Hair follicular keratinocyte (primary cell): ENCODE measurements around the gene WFDC5. TPM values are rescaled to one million over a fixed set of nuclear protein-coding genes. Genes with fewer than 3 reads are reported as not detected.

Experiments
- total RNA-seq: library from RNA; depleted of rRNA; stranded (reverse); fragments of >200 nt; gene quantifications from 2 replicates; pipeline ENCODE4 v1.2.3, GENCODE V29; 2015

The WFDC5 gene
- 0.23 and 1.6 TPM in 2 replicates for total RNA-seq

GRCh38 chr20:45114465-45115385 lies at the start of gene WFDC5:
TSS of gene WFDC5 (minus strand) at chr20:45115174. CDS start at chr20:45115083, 91 bp downstream.

DNA sequence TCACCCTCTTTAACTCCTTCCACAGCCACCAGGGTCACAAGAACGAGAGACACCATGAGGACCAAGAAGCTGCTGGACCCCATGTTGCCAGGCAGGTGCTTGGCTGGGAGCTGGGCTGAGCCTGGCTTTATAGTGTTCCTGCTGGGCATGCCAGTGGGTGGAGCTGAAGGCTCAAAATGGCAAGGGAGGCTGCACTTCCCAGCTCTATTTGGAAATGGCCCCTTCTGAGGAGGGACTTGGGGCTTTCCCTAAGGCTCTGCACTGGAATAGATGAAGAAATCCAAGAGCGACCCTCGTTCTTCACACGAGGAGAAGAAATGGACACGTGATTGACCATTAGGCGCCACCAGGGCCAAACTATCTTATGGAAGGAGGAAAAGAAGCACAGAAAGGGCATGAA lies 9.4 kb upstream of the WFDC5 start, which contains the start of gene WFDC12:
WFDC12 (minus strand) TSS at position 101 of the 400 bp plus-strand sequence; CDS start at position 83, 18 bp downstream.

GRCh38 chr20:45100563-45101245 lies 14.3 kb downstream of the WFDC5 start, which contains the start of gene KCNS1:
TSS of gene KCNS1 (minus strand) at chr20:45101127. CDS start at chr20:45099236, 1,891 bp downstream.

Other genes starting within 250 kb of the WFDC5 start
- gene YWHAB, start 229.5 kb downstream of the WFDC5 start, total RNA-seq: 129 and 146 TPM in 2 replicates
- 4.7 and 6.8 TPM in 2 replicates for gene PABPC1L, start 205.1 kb downstream of the WFDC5 start, total RNA-seq
- gene TOMM34, start 154.8 kb downstream of the WFDC5 start, total RNA-seq: 53.4 and 54.5 TPM in 2 replicates
- 15.6 and 19.4 TPM in 2 replicates for gene STK4, start 148.7 kb downstream of the WFDC5 start, total RNA-seq
- gene KCNS1, start 14.0 kb downstream of the WFDC5 start, total RNA-seq: 0.91 and 1.7 TPM in 2 replicates
- gene WFDC12, start 9.3 kb upstream of the WFDC5 start, total RNA-seq: 0.70 TPM in 1 of 2 replicates, not detected in the other
- 11.0 and 25.5 TPM in 2 replicates for gene PI3, start 59.7 kb upstream of the WFDC5 start, total RNA-seq
- gene SEMG1, start 91.9 kb upstream of the WFDC5 start, total RNA-seq: not detected in 2 replicates
- not detected in 2 replicates for gene SEMG2, start 106.2 kb upstream of the WFDC5 start, total RNA-seq
- 13.8 and 27.3 TPM in 2 replicates for gene SLPI, start 139.4 kb upstream of the WFDC5 start, total RNA-seq
- not detected in 2 replicates for gene RBPJL, start 191.7 kb upstream of the WFDC5 start, total RNA-seq
- gene MATN4, start 193.1 kb upstream of the WFDC5 start, total RNA-seq: not detected in 2 replicates
- gene SDC4, start 233.2 kb upstream of the WFDC5 start, total RNA-seq: 162 and 261 TPM in 2 replicates
- gene SYS1, start 248.0 kb upstream of the WFDC5 start, total RNA-seq: 18.9 and 20.5 TPM in 2 replicates